ENCODE measurements around the gene HCFC1R1.

Gene HCFC1R1

GRCh38 chr16:3000540-3000939 is 23.2 kb downstream of the HCFC1R1 start:
- no peak for DNase-seq (ENCODE audit: low read depth)
- TF ChIP-seq CTCF (conservative IDR thresholded peaks at IDR 0.05; ENCODE audit: low read length) = no peak
- H3K4me3 ChIP-seq (ENCODE audit: low read length) = no peak overlapping the region

GRCh38 chr16:2999929-3000328 is 23.8 kb downstream of the HCFC1R1 start:
- TF ChIP-seq CTCF (conservative IDR thresholded peaks at IDR 0.05; ENCODE audit: low read length) = no peak
- DNase-seq (ENCODE audit: low read depth) = no peak

GRCh38 chr16:2996298-2996697 is 27.4 kb downstream of the HCFC1R1 start:
- no peak for DNase-seq (ENCODE audit: low read depth)
- H3K4me3 ChIP-seq (ENCODE audit: low read length) = no peak overlapping the region
- no peak for TF ChIP-seq CTCF (conservative IDR thresholded peaks at IDR 0.05; ENCODE audit: low read length)

More at GRCh38 chr16:2999929-3000328, 23.8 kb downstream of the HCFC1R1 start:
- H3K4me3 ChIP-seq (ENCODE audit: low read length) = no peak overlapping the region

GRCh38 chr16:2992383-2993081 is 31.2 kb downstream of the HCFC1R1 start:
- DNase-seq (ENCODE audit: low read depth) = no peak
- H3K4me3 ChIP-seq (ENCODE audit: low read length) = no peak overlapping the region
- no peak for TF ChIP-seq CTCF (conservative IDR thresholded peaks at IDR 0.05; ENCODE audit: low read length)

- no peak overlapping the region for H3K4me3 ChIP-seq (ENCODE audit: low read length)
These were observed 32.0 kb downstream of the HCFC1R1 start for GRCh38 chr16:2991566-2992261.

GRCh38 chr16:2990891-2991290 is 32.9 kb downstream of the HCFC1R1 start:
- no peak for TF ChIP-seq CTCF (conservative IDR thresholded peaks at IDR 0.05; ENCODE audit: low read length)
- no peak overlapping the region for H3K4me3 ChIP-seq (ENCODE audit: low read length)
- no peak for DNase-seq (ENCODE audit: low read depth)

More at GRCh38 chr16:2991566-2992261, 32.0 kb downstream of the HCFC1R1 start:
- no peak for DNase-seq (ENCODE audit: low read depth)
- no peak for TF ChIP-seq CTCF (conservative IDR thresholded peaks at IDR 0.05; ENCODE audit: low read length)

GRCh38 chr16:2988590-2989099 is 35.1 kb downstream of the HCFC1R1 start:
- DNase-seq (ENCODE audit: low read depth) = no peak
- H3K4me3 ChIP-seq (ENCODE audit: low read length) = no peak overlapping the region
- no peak for TF ChIP-seq CTCF (conservative IDR thresholded peaks at IDR 0.05; ENCODE audit: low read length)

All from AG10803 (cell line).